ENCODE data around the gene AUTS2. TPM values are rescaled to one million over a fixed set of nuclear protein-coding genes. Genes with fewer than 3 reads are reported as not detected.

AUTS2 gene
- total and polyA plus RNA-seq, 10 of the 15 experiments (the other 5 are each of a cell fraction or from before 2014, with no cell fraction given), result 6.4 to 55.6 (median 21.6) TPM

- Histone ChIP-seq H3K9ac (ENCODE audit: control insufficient read depth, insufficient read depth, low read length) (no peak overlapping the region), H3K4me2 (ENCODE audit: control insufficient read depth, insufficient read depth) (no peak overlapping the region), H3K36me3 (ENCODE audit: control insufficient read depth in 2 of 2, insufficient read depth in 2 of 2, low read length in 1 of 2) (no peaks in the 10 kb centered on the region), H3K9me3 (replicated peaks; ENCODE audit: control insufficient read depth, insufficient read depth, low read length) (no peaks in the 10 kb centered on the region), H4K20me1 (ENCODE audit: control insufficient read depth, insufficient read depth) (no peaks in the 10 kb centered on the region), H3K27ac (ENCODE audit: control insufficient read depth, insufficient read depth) (no peak overlapping the region), H3K4me1 (ENCODE audit: control insufficient read depth, insufficient read depth, low read length) (peaks cover 12% of the 10 kb centered on the region; the same call in 1 of the 2 replicates), H2AFZ (ENCODE audit: control insufficient read depth, low read depth, low read length) (no peak overlapping the region), H3K4me3 (no peak overlapping the region), H3K79me2 (ENCODE audit: control insufficient read depth, insufficient read depth, low read length) (peaks cover 2% of the 10 kb centered on the region), H3K27me3 (replicated peaks in 1 of 2; ENCODE audit: control insufficient read depth in 2 of 2, insufficient read depth in 2 of 2, low read length in 1 of 2) (no peaks in the 10 kb centered on the region)
- ATAC-seq (no peak), DNase-seq (ENCODE audit: low read depth, low spot score) (no peak), FAIRE-seq (no peak)
- RAD21 ChIA-PET (ENCODE audit: unreplicated experiment), result interaction anchor here (1.3 kb wide), 1 partner anchor 17 kb away, joined by 3 read pairs; no protein-coding TSS in a partner anchor
- in situ Hi-C loops (cut with MboI) (no loop called here), intact Hi-C loops (cut with micrococcal nuclease; ENCODE audit: unreplicated experiment) (no loop called here)
- CTCF ChIA-PET, result interaction anchor here (1.0 to 1.4 kb wide), 3 partner anchors 11 to 29 kb away, joined by 3 to 4 read pairs (median 3); no protein-coding TSS in a partner anchor
- WGBS (ENCODE audit: insufficient coverage, insufficient replicate concordance, low lambda C conversion rate, missing lambda C conversion rate), result 35% methylated on average over 2 of the region's 2 CpGs
- POLR2A ChIA-PET, result no interaction called here
- BruUV-seq (replicated peaks), result no TSS peak
- TF ChIP-seq, protein P1, sequence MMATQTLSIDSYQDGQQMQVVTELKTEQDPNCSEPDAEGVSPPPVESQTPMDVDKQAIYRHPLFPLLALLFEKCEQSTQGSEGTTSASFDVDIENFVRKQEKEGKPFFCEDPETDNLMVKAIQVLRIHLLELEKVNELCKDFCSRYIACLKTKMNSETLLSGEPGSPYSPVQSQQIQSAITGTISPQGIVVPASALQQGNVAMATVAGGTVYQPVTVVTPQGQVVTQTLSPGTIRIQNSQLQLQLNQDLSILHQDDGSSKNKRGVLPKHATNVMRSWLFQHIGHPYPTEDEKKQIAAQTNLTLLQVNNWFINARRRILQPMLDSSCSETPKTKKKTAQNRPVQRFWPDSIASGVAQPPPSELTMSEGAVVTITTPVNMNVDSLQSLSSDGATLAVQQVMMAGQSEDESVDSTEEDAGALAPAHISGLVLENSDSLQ (IDR thresholded peaks at IDR 0.05), result no peak
- TF ChIP-seq, protein P2, sequence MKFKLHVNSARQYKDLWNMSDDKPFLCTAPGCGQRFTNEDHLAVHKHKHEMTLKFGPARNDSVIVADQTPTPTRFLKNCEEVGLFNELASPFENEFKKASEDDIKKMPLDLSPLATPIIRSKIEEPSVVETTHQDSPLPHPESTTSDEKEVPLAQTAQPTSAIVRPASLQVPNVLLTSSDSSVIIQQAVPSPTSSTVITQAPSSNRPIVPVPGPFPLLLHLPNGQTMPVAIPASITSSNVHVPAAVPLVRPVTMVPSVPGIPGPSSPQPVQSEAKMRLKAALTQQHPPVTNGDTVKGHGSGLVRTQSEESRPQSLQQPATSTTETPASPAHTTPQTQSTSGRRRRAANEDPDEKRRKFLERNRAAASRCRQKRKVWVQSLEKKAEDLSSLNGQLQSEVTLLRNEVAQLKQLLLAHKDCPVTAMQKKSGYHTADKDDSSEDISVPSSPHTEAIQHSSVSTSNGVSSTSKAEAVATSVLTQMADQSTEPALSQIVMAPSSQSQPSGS (IDR thresholded peaks at IDR 0.05; ENCODE audit: low read length), result no peak
- TF ChIP-seq POU2F2 (IDR thresholded peaks at IDR 0.05; ENCODE audit: borderline replicate concordance, low read depth, low read length) (no peak), NFYA (IDR thresholded peaks at IDR 0.05; ENCODE audit: borderline replicate concordance, low read depth, low read length) (no peak), RB1 (IDR thresholded peaks at IDR 0.05; ENCODE audit: borderline replicate concordance) (no peak), ZSCAN29 (IDR thresholded peaks at IDR 0.05) (no peak), HSF1 (IDR thresholded peaks at IDR 0.05; ENCODE audit: low read depth, low read length) (no peak)
- SMC1A ChIA-PET (ENCODE audit: uncharacterized antibody, unreplicated experiment), result interaction anchor here (1.4 to 4.1 kb wide), 6 partner anchors 10 to 110 kb away, joined by 3 to 18 read pairs (median 7); no protein-coding TSS in a partner anchor
These were observed 107.8 kb downstream of the AUTS2 start for GRCh38 chr7:69706070-69706469.

Data from GM12878 (cell line).